Heart right ventricle (tissue), 16 donors: ENCODE measurements around the gene RC3H1. TPM values are rescaled to one million over a fixed set of nuclear protein-coding genes. Genes with fewer than 3 reads are reported as not detected.
"Not testable (repeated sequence)": the region's sequence is repeated elsewhere in the genome, so short reads cannot be mapped to it uniquely, and the experiment has no call there.

Experiments used
- ATAC-seq, 8 donors: fragments of 200-7000 bp; cut with Tn5 transposase; one replicate each; pipeline ENCODE4 v1.9.1; 2020; ENCODE audit warnings: mild to moderate bottlenecking in 8 of 8, moderate library complexity in 8 of 8, moderate number of reproducible peaks in 1 of 8
- DNase-seq, 2 donors: peaks; one replicate each; pipeline ENCODE4 v3.0.0-alpha.2; 2020
- H3K27ac ChIP-seq, 10 donors: fragments of 200-600 bp; sonication (generic) in 2 of 10; one replicate each; pipeline versions ENCODE4 v1.5.0 to v1.8.0; 2020 to 2022; ENCODE audit warnings: mild to moderate bottlenecking in 3 of 10
- H3K27me3 ChIP-seq, 7 donors: fragments of 200-600 bp; one replicate each; pipeline ENCODE4 v1.8.0; 2021 to 2022; ENCODE audit warnings: mild to moderate bottlenecking in 2 of 7
- H3K36me3 ChIP-seq, 9 donors: fragments of 200-600 bp; sonication (generic) in 1 of 9; one replicate each; pipeline versions ENCODE4 v1.5.0 to v1.8.0; 2020 to 2022; ENCODE audit warnings: mild to moderate bottlenecking in 2 of 9
- H3K4me1 ChIP-seq, 9 donors: fragments of 200-600 bp; sonication (generic) in 1 of 9; one replicate each; pipeline versions ENCODE4 v1.5.0 to v1.8.0; 2020 to 2022; ENCODE audit warnings: mild to moderate bottlenecking in 4 of 9
- H3K4me3 ChIP-seq, 10 donors: fragments of 200-600 bp; sonication (generic) in 2 of 10; one replicate each; pipeline versions ENCODE4 v1.5.0 to v1.8.0; 2020 to 2022; ENCODE audit warnings: mild to moderate bottlenecking in 7 of 10, moderate library complexity in 2 of 10
- H3K9me3 ChIP-seq, 11 donors: fragments of 200-600 bp in 10 of 11; sonication (generic) in 2 of 11; one replicate each; pipeline versions ENCODE4 v1.5.0 to v1.8.0; 2013 to 2022; ENCODE audit warnings: mild to moderate bottlenecking in 2 of 11, control low read depth in 1 of 11, moderate library complexity in 1 of 11
- CTCF ChIP-seq, 9 donors: fragments of 200-600 bp; sonication (generic) in 2 of 9; IDR thresholded peaks; one replicate each; pipeline versions ENCODE4 v1.5.0 to v1.8.0; 2021 to 2022; ENCODE audit warnings: antibody characterized with exemption in 9 of 9, mild to moderate bottlenecking in 5 of 9, moderate library complexity in 1 of 9
- WGBS, 2 donors: extraction: QIAGEN DNeasy Blood & Tissue Kit; methylation state at CpG; one replicate each; pipeline ENCODE4 v1.1.7; 2013; ENCODE audit warnings: inconsistent platforms in 1 of 2; 5-methylcytosine and 5-hydroxymethylcytosine counted together
- intact Hi-C, 10 donors: fragments of 100-400 bp; cut with DNase I; formaldehyde crosslinking; loops; one replicate each; pipeline versions ENCODE4 v1.11.1 to v1.14.2; 2022
- polyA plus RNA-seq, 2 donors: library from polyadenylated mRNA; stranded (reverse); fragments of 200-250 nt; gene quantifications; one replicate each; pipeline ENCODE4 v1.2.3, GENCODE V29; 2013
- total RNA-seq, 10 donors: library from RNA; stranded (reverse); fragmentation: NEBNext Ultra II Directional in 3 of 10; extraction: Animal tissue kit (Norgen Biotek cat#: 25700) in 3 of 10; gene quantifications; one replicate each; pipeline versions ENCODE4 v1.2.1 to v1.2.4, GENCODE V29; 2021 to 2023
- donor health status: Arrhythmogenic right ventricular cardiomyopathy.
- donor health status: ischemic (EF 13 %, LVEDD 7.1; RV severe dilation, severe dysfunction).
- donor health status: healthy with polysubstance abuse.
- donor health status: DM: no; HTN: yes; CAD: no.
- donor health status: DM: no; HTN: no; CAD: no.
- donor health status: ischemic (EF 25% LVEDD 6.9; RV normal size, moderate dysfunction).
- donor health status: ischemic (EF 25% LVEDD 5.7; RV mildly dilated, moderate dysfunction).
- donor health status: healthy.
- donor health status: DM: yes; HTN: yes; CAD: no.
- donor health status: Ischemic cardiomyopathy.
- donor health status: ischemic (EF 35%, LVEDD 5.7; RV mildly dilated, moderate dysfunction).
- donor health status: nonischemic (EF 11% LVEDD 7.7; RV severe dilation, severe dysfunction).
- donor health status: DM: yes; HTN: yes; CAD: no.
- donor health status: PGD.
- donor health status: ischemic (EF 29% LVEDD 5.4; RV normal size, mild dysfunction).
- donor health status: nonischemic (EF 23%, LVEDD 6.1; RV moderate dilation, normal function).

Gene RC3H1
- total and polyA plus RNA-seq, 12 donors: 1.7 to 26.5 (median 23.4) TPM

GRCh38 chr1:173997791-173998190 is 24.4 kb downstream of the RC3H1 start:
- ATAC-seq (no peak), DNase-seq (no peak)
- peaks cover 0 to 49% (median 23%) of the 10 kb centered on the region in 9 donors for H3K4me1 ChIP-seq
- H3K4me3 ChIP-seq: no peak overlapping the region
- no peaks in the 10 kb centered on the region for H3K9me3 ChIP-seq
- H3K27me3 ChIP-seq: no peaks in the 10 kb centered on the region
- peaks cover 0 to 33% (median 3%) of the 10 kb centered on the region in 9 donors for H3K36me3 ChIP-seq
- H3K27ac ChIP-seq: no peak overlapping the region
- intact Hi-C loops: loop anchor here in 1 of 10 donors (10.0 kb wide), 1 partner anchor 77 kb away; no protein-coding TSS in a partner anchor
- TF ChIP-seq CTCF (IDR thresholded peaks at IDR 0.05): no peak
- WGBS, 2 donors: 32 to 38% methylated on average over 1 of the region's 1 CpG

GRCh38 chr1:173996995-173997394 is 25.2 kb downstream of the RC3H1 start:
- 88 to 91% methylated on average over 5 of the region's 5 CpGs for WGBS, 2 donors
- no peak overlapping the region for H3K4me3 ChIP-seq
- DNase-seq (no peak), ATAC-seq (no peak)
- peaks cover 0 to 41% (median 22%) of the 10 kb centered on the region in 9 donors for H3K4me1 ChIP-seq
- no peak for TF ChIP-seq CTCF (IDR thresholded peaks at IDR 0.05)
- peaks cover 0 to 41% (median 9%) of the 10 kb centered on the region in 9 donors for H3K36me3 ChIP-seq
- no peaks in the 10 kb centered on the region for H3K9me3 ChIP-seq
- H3K27ac ChIP-seq: no peak overlapping the region
- H3K27me3 ChIP-seq: no peaks in the 10 kb centered on the region
- intact Hi-C loops: loop anchor here in 1 of 10 donors (10.0 kb wide), 1 partner anchor 78 kb away; no protein-coding TSS in a partner anchor

GRCh38 chr1:173995475-173995874 is 26.7 kb downstream of the RC3H1 start:
- no peak for TF ChIP-seq CTCF (IDR thresholded peaks at IDR 0.05)
- peaks cover 0 to 26% (median 12%) of the 10 kb centered on the region in 9 donors for H3K4me1 ChIP-seq
- intact Hi-C loops: loop anchor here in 1 of 10 donors (10.0 kb wide), 1 partner anchor 79 kb away; no protein-coding TSS in a partner anchor

GRCh38 chr1:173993948-173994347 is 28.2 kb downstream of the RC3H1 start:
- not testable (repeated sequence) for DNase-seq, H3K9me3 ChIP-seq, H3K27me3 ChIP-seq, ATAC-seq, H3K4me3 ChIP-seq, H3K27ac ChIP-seq
- H3K36me3 ChIP-seq: peaks cover 0 to 65% (median 24%) of the 10 kb centered on the region in 9 donors
- intact Hi-C loops: loop anchor here in 1 of 10 donors (10.0 kb wide), 1 partner anchor 81 kb away; no protein-coding TSS in a partner anchor
- H3K4me1 ChIP-seq: peaks cover 0 to 19% (median 12%) of the 10 kb centered on the region in 9 donors
- 94 to 98% methylated on average over 11 of the region's 11 CpGs for WGBS, 2 donors

More at GRCh38 chr1:173995475-173995874, 26.7 kb downstream of the RC3H1 start:
- Histone ChIP-seq H3K4me3 (no peak overlapping the region), H3K27me3 (no peaks in the 10 kb centered on the region), H3K36me3 (peaks cover 0 to 56% (median 19%) of the 10 kb centered on the region in 9 donors), H3K27ac (no peak overlapping the region), H3K9me3 (no peaks in the 10 kb centered on the region)
- ATAC-seq (no peak), DNase-seq (no peak)

GRCh38 chr1:173988068-173988467 is 34.1 kb downstream of the RC3H1 start:
- Histone ChIP-seq H3K27me3 (no peaks in the 10 kb centered on the region), H3K9me3 (no peaks in the 10 kb centered on the region), H3K4me3 (no peak overlapping the region), H3K4me1 (no peaks in the 10 kb centered on the region), H3K27ac (no peak overlapping the region), H3K36me3 (peaks cover 0 to 95% (median 44%) of the 10 kb centered on the region in 9 donors)
- no peak for ATAC-seq
- intact Hi-C loops: loop anchor here in 2 of 10 donors (10.0 kb wide), 2 partner anchors 77 to 87 kb away; no protein-coding TSS in a partner anchor
- no peak for DNase-seq
- no peak for TF ChIP-seq CTCF (IDR thresholded peaks at IDR 0.05)
